ENCODE measurements around the gene MEG3.

MEG3 gene

GRCh38 chr14:100866666-100867630, 41.0 kb downstream of the MEG3 start:
- no peak for TF ChIP-seq CTCF (IDR thresholded peaks at IDR 0.05; ENCODE audit: insufficient read depth, missing control alignments)
- FAIRE-seq (no peak), DNase-seq (ENCODE audit: insufficient read length, low spot score) (no peak)

GRCh38 chr14:100867631-100868315, 41.9 kb downstream of the MEG3 start:
- no peak for FAIRE-seq

GRCh38 chr14:100868621-100869370, 42.9 kb downstream of the MEG3 start:
- no peak for TF ChIP-seq CTCF (IDR thresholded peaks at IDR 0.05; ENCODE audit: insufficient read depth, missing control alignments)
- FAIRE-seq (no peak), DNase-seq (ENCODE audit: insufficient read length, low spot score) (no peak)

More at GRCh38 chr14:100867631-100868315, 41.9 kb downstream of the MEG3 start:
- no peak for TF ChIP-seq CTCF (IDR thresholded peaks at IDR 0.05; ENCODE audit: insufficient read depth, missing control alignments)
- DNase-seq (ENCODE audit: insufficient read length, low spot score) = no peak

- TF ChIP-seq CTCF (IDR thresholded peaks at IDR 0.05; ENCODE audit: insufficient read depth, missing control alignments) = no peak
- no peak for DNase-seq (ENCODE audit: insufficient read length, low spot score)
- no peak for FAIRE-seq
Measured at GRCh38 chr14:100871234-100872186, 45.6 kb downstream of the MEG3 start.

GRCh38 chr14:100872259-100873095, 46.6 kb downstream of the MEG3 start:
- no peak for TF ChIP-seq CTCF (IDR thresholded peaks at IDR 0.05; ENCODE audit: insufficient read depth, missing control alignments)
- no peak for DNase-seq (ENCODE audit: insufficient read length, low spot score)
- FAIRE-seq = no peak

Measured in D721Med (cell line).